Nephron (organoid): ENCODE results near the gene TMEM243.
"Not testable (repeated sequence)": the region's sequence is repeated elsewhere in the genome, so short reads cannot be mapped to it uniquely, and the experiment has no call there.

ENCODE experiments used
- H3K27ac Mint-ChIP-seq, 3 experiments: 2 replicates each; pipeline ENCODE4 v1.8.0; 2020; ENCODE audit warnings: mixed read lengths in 3 of 3, mild to moderate bottlenecking in 2 of 3, moderate library complexity in 1 of 3
- H3K27me3 Mint-ChIP-seq: 2 replicates; pipeline ENCODE4 v1.8.0; 2021; ENCODE audit warnings: low read depth, mild to moderate bottlenecking, moderate library complexity, mixed read lengths
- H3K36me3 Mint-ChIP-seq: 2 replicates; pipeline ENCODE4 v1.8.0; 2020; ENCODE audit warnings: low read depth, mixed read lengths
- H3K4me1 Mint-ChIP-seq: 2 replicates; pipeline ENCODE4 v1.8.0; 2020; ENCODE audit warnings: mixed read lengths
- H3K4me3 Mint-ChIP-seq, 3 experiments: 2 replicates each; pipeline ENCODE4 v1.8.0; 2020; ENCODE audit warnings: mild to moderate bottlenecking in 3 of 3, mixed read lengths in 3 of 3, moderate library complexity in 2 of 3
- H3K9me3 Mint-ChIP-seq: 2 replicates; pipeline ENCODE4 v1.8.0; 2020; ENCODE audit warnings: mixed read lengths
- TF ChIP-seq, protein P1 (sequence below), 3 experiments: fragments of 200-600 bp; sonication (generic); IDR thresholded peaks; one replicate each; pipeline ENCODE4 v1.5.0; 2021; ENCODE audit warnings: antibody characterized with exemption in 3 of 3; ENCODE audit not compliant: unreplicated experiment in 3 of 3

Gene TMEM243

DNA sequence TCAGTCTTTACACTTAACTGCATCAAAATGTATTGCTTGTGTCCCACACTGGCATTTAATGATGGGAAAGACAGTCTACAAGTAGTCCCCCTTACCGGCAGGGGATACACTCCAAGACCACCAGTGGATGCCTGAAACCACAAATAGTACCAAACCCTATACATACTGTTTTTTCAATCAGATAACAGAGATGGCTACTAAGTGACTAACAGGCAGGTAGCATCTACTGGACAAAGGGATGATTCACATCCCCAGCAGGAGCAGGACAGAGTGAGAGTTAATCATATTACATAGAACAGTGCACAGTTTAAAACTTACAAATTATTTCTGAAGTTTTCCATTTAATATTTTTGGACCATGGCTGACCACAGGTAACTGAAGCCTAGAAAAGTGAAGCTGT, 13.2 kb downstream of the TMEM243 start:
- peaks cover 39% of the 10 kb centered on the region for H3K9me3 Mint-ChIP-seq
- H3K27ac Mint-ChIP-seq, result no peak overlapping the region
- no peaks in the 10 kb centered on the region for H3K27me3 Mint-ChIP-seq
- TF ChIP-seq, protein P1, sequence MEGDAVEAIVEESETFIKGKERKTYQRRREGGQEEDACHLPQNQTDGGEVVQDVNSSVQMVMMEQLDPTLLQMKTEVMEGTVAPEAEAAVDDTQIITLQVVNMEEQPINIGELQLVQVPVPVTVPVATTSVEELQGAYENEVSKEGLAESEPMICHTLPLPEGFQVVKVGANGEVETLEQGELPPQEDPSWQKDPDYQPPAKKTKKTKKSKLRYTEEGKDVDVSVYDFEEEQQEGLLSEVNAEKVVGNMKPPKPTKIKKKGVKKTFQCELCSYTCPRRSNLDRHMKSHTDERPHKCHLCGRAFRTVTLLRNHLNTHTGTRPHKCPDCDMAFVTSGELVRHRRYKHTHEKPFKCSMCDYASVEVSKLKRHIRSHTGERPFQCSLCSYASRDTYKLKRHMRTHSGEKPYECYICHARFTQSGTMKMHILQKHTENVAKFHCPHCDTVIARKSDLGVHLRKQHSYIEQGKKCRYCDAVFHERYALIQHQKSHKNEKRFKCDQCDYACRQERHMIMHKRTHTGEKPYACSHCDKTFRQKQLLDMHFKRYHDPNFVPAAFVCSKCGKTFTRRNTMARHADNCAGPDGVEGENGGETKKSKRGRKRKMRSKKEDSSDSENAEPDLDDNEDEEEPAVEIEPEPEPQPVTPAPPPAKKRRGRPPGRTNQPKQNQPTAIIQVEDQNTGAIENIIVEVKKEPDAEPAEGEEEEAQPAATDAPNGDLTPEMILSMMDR (IDR thresholded peaks at IDR 0.05; ENCODE audit: unreplicated experiment in 3 of 3), result no peak
- no peak overlapping the region for H3K4me3 Mint-ChIP-seq
- H3K36me3 Mint-ChIP-seq, result peaks cover 72% of the 10 kb centered on the region
- no peaks in the 10 kb centered on the region for H3K4me1 Mint-ChIP-seq

DNA sequence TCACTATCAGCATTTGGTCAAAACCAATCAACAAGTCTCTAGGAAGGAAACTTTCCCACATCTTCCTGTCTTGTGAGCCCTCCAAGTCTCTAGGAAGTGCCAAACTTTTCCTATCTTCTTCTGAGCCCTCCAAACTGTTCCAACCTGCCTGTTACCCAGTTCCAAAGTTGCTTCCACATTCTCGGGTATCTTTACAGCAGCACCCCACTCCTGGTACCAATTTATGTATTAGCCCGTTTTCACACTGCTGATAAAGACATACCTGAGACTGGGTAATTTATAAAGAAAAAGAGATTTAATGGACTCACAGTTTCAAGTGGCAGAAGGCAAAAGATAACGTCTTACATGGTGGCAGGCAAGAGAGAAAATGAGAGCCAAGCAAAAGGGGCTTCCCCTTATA, 13.8 kb downstream of the TMEM243 start:
- H3K4me3 Mint-ChIP-seq, H3K4me1 Mint-ChIP-seq, H3K27ac Mint-ChIP-seq, H3K27me3 Mint-ChIP-seq: not testable (repeated sequence)
- H3K36me3 Mint-ChIP-seq, result peaks cover 78% of the 10 kb centered on the region
- H3K9me3 Mint-ChIP-seq, result peaks cover 39% of the 10 kb centered on the region

DNA sequence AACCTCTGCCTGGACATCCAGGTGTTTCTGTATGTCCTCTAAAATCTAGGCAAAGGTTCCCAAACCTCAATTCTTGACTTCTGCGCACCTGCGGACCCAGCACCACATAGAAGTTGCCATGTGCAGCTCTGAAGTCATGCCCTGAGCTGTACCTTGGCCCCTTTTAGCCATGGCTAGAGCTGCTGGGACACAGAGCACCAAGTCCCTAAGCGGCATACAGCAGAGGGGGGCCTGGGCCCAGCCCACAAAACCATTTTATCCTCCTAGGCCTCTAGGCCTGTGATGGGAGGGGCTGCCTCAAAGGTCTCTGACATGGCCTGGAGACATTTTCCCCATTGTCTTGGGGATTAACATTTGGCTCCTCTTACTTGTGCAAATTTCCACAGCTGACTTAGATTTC, 14.6 kb downstream of the TMEM243 start:
- Mint-ChIP-seq H3K27ac (no peak overlapping the region), H3K27me3 (no peaks in the 10 kb centered on the region), H3K4me1 (no peaks in the 10 kb centered on the region), H3K36me3 (peaks cover 80% of the 10 kb centered on the region), H3K9me3 (peaks cover 39% of the 10 kb centered on the region), H3K4me3 (no peak overlapping the region)
- TF ChIP-seq, protein P1 (IDR thresholded peaks at IDR 0.05; ENCODE audit: unreplicated experiment in 3 of 3), result no peak

DNA sequence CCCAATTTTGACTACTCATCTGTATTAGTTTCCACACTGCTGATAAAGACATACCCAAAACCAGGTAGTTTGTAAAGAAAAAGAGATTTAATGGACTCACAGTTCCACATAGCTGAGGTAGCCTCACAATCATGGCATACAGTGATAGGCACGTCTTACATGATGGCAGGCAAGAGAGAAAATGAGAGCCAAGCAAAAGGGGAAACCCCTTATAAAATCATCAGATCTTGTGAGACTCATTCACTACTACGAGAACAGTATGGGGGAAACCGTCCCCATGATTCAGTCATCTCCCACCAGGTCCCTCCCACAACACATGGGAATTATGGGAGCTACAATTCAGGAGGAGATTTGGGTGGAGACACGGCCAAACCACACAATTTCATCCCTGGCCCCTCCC, 15.6 kb downstream of the TMEM243 start:
- H3K4me1 Mint-ChIP-seq, H3K27ac Mint-ChIP-seq, H3K27me3 Mint-ChIP-seq, H3K4me3 Mint-ChIP-seq: not testable (repeated sequence)
- peaks cover 83% of the 10 kb centered on the region for H3K36me3 Mint-ChIP-seq
- peaks cover 39% of the 10 kb centered on the region for H3K9me3 Mint-ChIP-seq

DNA sequence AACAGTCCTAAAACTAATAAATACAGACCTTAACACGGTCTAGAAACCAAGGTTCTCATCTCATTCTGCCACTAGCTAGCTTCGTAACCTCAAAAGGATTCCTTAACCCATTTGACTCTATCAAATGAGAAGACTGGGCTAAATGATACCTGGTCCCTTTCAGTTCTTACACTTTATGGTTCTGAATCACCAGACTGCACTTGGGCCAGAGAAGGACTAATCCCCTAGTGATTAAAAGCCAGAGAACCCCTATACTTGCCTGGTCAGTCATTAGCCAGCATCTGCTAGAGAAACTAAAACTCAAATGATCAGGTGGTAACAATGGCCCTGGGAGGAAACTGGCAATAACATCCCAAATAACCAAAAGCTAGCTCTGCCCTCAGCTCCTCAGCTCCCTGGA, 16.8 kb downstream of the TMEM243 start:
- no peak overlapping the region for H3K4me3 Mint-ChIP-seq
- TF ChIP-seq, protein P1 (IDR thresholded peaks at IDR 0.05; ENCODE audit: unreplicated experiment in 3 of 3), result no peak
- no peak overlapping the region for H3K27ac Mint-ChIP-seq
- H3K4me1 Mint-ChIP-seq, result no peaks in the 10 kb centered on the region
- H3K9me3 Mint-ChIP-seq, result peaks cover 31% of the 10 kb centered on the region
- H3K36me3 Mint-ChIP-seq, result peaks cover 83% of the 10 kb centered on the region
- H3K27me3 Mint-ChIP-seq, result no peaks in the 10 kb centered on the region

DNA sequence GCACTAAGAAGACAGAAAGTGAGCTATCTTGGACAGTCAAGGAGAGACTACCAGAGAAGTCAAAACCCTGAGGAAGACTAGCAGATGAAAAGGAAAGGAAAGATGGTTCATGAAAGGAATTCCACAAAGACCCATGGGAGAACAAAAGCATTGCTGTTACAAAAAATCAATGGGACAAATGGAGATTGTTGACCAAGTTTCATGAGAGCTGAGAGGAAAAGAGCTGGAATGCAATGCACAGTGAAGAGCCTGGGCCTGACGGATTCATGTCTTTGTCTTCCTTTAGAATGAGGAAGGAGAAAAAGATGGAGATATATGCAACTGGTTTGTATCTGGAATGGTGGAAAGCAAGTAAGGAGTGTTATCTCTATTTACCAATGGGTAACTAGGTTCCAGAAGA, 17.3 kb downstream of the TMEM243 start:
- Mint-ChIP-seq H3K4me1 (no peaks in the 10 kb centered on the region), H3K4me3 (no peak overlapping the region), H3K36me3 (peaks cover 86% of the 10 kb centered on the region), H3K27ac (no peak overlapping the region), H3K9me3 (peaks cover 30% of the 10 kb centered on the region), H3K27me3 (no peaks in the 10 kb centered on the region)
- TF ChIP-seq, protein P1 (IDR thresholded peaks at IDR 0.05; ENCODE audit: unreplicated experiment in 3 of 3), result no peak

DNA sequence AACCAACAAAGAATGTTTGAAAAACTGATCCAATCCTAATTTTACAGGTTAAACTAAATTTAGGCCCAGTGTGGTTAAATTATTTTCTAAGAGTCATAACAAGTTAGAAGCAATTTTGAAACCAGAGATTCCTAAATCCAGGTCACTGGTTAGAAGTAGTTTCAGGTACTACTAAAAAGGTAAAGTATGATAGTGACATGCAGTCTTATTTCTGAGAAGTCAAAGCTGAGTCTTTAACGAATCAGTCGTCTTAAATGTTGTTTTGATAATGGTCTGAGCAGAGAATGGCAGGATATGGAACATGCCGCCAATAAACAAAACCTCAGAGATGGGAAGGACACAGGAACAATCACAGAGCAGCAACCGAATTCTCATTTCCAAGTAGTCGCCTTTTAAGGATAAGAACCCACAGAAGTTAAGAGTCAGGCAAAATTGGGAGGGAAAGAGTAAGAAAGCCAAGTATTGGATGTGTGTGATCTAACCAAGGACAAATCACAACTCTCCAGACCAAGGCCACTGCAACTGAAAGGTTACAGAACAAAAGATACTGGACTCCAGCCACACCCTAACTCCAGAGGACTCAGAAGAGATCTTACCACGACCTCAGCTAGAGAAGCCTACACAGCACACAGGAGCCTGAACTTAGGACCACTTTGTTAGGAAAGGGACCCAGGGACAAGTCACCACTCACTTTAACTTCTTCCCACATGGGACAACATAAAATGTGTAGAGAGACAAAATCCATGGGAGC, 19.7 kb downstream of the TMEM243 start:
- no peaks in the 10 kb centered on the region for H3K4me1 Mint-ChIP-seq
- no peak overlapping the region for H3K4me3 Mint-ChIP-seq
- no peak overlapping the region for H3K27ac Mint-ChIP-seq
- peaks cover 93% of the 10 kb centered on the region for H3K36me3 Mint-ChIP-seq
- H3K27me3 Mint-ChIP-seq, result no peaks in the 10 kb centered on the region
- peaks cover 16% of the 10 kb centered on the region for H3K9me3 Mint-ChIP-seq
- TF ChIP-seq, protein P1 (IDR thresholded peaks at IDR 0.05; ENCODE audit: unreplicated experiment in 3 of 3), result no peak
